GM20000 (cell line): ENCODE data around the gene CHRNB4.

Source experiments
- DNase-seq: peaks from one replicate; pipeline ENCODE4 v3.0.0; 2012; ENCODE audit warnings: low spot score
- TF ChIP-seq, protein P1 (sequence below): IDR thresholded peaks from 2 replicates; pipeline ENCODE4 v1.5.1; 2012; ENCODE audit warnings: mild to moderate bottlenecking, control low read depth; ENCODE audit errors: extremely low read depth, missing control alignments

CHRNB4 gene

DNA sequence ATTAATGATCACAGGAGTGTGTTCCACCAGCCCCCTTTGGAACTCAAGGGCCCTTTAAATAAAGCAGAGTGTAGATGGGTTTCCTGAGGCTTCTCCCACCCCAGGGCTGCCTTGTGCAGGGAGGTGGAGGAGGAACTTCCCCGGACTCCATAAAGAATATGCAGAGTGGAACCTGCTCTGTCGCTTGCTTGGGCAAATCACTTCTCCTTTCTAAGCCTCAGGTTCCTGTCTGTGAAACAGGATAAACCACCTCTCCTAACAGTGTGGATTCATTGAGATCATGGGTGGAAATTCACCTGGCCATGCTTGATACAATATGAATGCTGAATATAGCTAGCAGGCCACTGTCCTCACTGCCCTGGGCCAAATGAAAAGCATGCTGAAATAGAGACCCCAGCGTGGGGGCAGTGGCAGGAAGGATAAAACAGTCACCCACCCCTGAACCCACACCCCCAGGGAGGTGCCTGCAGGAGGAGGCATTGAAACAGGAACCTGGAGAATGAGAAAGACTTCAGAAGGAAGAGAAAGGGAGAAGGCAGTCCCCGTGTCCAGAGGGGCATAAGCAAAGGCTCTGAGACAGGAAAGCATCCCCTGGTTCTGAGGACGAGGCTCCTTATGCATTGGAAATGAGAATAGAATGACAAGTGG, 41.1 kb upstream of the CHRNB4 start:
- TF ChIP-seq, protein P1, sequence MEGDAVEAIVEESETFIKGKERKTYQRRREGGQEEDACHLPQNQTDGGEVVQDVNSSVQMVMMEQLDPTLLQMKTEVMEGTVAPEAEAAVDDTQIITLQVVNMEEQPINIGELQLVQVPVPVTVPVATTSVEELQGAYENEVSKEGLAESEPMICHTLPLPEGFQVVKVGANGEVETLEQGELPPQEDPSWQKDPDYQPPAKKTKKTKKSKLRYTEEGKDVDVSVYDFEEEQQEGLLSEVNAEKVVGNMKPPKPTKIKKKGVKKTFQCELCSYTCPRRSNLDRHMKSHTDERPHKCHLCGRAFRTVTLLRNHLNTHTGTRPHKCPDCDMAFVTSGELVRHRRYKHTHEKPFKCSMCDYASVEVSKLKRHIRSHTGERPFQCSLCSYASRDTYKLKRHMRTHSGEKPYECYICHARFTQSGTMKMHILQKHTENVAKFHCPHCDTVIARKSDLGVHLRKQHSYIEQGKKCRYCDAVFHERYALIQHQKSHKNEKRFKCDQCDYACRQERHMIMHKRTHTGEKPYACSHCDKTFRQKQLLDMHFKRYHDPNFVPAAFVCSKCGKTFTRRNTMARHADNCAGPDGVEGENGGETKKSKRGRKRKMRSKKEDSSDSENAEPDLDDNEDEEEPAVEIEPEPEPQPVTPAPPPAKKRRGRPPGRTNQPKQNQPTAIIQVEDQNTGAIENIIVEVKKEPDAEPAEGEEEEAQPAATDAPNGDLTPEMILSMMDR, result no peak
- no peak for DNase-seq

DNA sequence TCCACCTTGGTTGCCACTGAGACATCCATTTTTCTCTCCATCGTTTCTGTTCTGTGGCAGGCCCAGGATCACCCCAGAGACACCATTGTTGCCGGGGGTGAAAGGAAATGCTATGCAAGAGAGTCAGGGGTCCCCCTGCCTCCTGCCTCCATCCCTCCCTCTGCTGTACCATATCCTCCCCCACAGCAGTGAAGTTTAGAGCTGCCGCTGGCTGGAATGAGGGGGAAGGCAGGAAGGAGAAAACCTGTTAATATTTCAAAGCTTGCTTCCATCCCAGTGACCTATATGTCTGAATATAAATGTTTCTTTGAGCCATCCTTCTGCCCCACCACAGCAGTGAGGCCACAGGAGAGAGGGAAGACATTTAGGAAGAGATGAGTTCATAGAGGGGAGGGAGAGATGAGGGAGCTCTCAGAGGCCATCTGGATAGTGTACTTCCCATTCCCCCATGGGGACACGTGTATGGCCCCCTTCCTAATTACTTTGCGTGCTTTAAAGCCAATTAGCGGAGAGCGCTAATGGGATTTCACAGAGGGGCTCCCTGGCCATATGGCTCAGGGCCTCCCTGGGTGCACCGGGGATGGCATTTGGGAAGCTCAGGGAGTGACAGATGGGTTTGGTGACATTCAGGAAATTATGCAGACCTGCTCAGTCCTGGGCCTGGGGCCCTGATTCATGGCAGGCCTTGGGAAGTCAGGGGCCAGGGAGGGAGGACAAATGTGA, 40.4 kb upstream of the CHRNB4 start:
- DNase-seq, result no peak
- TF ChIP-seq, protein P1, result no peak

DNA sequence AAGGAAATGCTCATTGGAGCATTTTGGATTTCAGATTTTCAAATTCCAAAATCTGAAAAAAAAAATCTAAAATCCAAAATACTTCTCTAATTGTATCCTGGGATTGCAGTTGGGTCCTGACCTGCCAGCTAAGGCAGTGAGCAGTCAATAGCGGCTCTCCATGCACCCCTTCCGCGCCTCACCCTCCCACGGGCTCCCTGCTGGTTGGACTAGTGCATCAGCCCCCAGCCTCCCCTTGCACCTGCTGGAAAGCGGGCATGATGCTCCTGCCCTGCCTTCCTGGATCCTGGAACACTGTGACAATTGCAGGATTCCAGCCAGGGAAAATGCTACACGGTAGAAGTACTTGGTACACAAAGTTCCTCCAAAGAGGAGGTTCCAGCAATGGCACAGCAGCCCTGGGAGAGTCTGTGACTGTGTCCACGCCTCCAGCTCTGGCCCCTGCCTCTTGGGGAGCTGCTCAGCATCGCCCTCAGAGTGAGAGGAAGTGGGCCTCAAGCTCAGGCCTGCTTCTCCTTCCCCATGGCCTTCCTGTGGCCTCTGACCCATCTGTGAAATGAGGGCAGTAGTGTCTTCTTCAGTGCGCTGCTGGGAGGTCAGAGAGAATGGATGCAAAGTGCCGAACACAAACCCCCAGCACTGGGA, 39.5 kb upstream of the CHRNB4 start:
- no peak for DNase-seq
- TF ChIP-seq, protein P1, result no peak

DNA sequence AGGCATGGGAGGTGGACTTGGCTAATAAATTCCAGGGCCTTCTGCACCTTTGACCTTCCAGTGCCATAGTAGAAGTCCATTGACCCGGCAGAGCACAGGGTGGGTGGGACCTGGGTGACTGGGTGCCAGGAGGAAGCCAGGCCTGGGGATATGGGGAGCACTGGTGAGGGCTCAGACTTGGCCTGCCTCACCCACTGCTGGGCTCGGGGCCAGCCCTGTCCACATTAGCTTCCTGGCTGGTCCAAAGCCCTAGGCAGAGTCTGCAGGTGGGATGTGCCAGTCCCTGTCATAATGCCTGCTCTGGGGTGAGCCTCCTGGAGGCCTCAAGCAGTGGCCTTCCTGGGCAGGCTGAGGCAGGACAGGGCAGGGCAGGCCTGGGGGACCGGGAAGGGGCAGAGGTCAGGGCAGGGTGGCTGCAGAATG, 38.1 kb upstream of the CHRNB4 start:
- no peak for DNase-seq
- TF ChIP-seq, protein P1, result no peak

DNA sequence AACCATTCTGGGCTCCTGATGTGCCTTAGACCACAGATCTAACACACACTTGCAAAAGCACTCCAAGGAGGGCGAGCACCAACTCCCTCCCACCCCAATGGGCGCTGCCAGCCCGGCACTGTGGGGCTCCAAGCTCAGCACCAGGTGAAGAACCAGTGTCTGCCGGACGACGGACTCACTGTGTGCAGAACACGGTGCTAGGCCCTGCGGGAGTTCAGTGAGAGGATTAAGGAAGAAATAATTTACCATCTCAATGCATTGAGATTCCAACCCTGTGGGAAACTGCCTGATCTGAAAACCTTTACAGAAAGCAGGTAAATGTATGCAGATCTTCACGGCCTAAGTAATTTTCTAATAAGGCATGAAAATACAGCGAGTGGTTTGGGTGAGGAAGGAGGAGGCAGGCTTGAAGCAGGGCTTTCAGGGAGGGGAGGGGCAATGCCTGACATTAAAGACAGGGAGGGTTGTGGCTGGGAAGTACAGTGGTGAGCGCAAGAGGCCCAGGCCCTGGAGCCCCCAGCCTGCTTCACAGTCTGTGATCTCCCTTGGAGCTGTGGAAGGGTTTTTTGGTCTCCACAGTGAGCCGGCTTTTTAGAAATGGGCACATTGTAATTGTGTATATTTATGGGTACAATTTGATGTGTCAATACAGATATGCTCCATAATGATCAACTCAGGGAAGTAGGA, 35.6 kb upstream of the CHRNB4 start:
- TF ChIP-seq, protein P1, result no peak
- no peak for DNase-seq

DNA sequence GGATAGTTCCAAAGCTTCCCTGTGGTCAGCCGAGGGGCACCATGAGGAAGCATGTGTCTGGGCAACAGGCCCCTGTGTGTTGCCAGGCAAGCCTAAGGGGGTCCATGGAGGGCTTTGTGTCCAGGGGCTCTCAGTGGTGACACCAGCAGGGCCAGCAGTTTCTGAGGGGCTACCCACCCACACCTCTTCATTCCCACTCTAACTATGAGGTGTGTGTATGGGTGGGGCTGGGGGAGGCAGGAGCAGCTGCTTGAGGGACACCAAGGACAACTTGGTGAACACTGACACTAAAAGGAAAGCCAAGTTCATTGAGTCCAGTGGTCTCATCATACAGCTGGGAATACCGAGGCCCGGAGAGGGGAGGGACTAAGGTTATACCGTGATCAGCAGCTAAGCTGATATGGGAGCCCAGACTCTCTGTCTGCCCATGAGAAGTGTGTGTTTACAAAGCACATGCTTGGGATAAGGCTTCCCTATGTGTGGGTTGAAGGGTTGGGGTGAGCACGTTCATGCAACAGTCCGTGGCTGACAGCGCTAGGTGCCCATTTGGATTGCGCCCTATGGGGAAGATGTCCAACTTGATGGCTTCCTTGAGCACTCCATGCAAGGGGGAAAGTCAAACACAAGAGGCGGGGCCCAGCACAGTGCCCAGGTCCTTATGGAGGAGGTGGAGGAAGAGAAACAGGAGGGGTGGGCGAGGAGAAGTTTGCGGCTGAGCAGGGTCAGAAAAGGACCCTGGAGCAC, 34.8 kb upstream of the CHRNB4 start:
- no peak for DNase-seq
- TF ChIP-seq, protein P1, result no peak
